Lower leg skin (tissue), 4 donors: ENCODE data around the gene ARPC4. TPM values are rescaled to one million over a fixed set of nuclear protein-coding genes. Genes with fewer than 3 reads are reported as not detected.

Experiments used
- DNase-seq, 2 donors: peaks; one replicate each; pipeline ENCODE4 v3.0.0-alpha.2; 2019; ENCODE audit warnings: low spot score in 2 of 2
- H3K4me3 ChIP-seq: fragments of 200-600 bp; sonication (generic); 2 replicates; pipeline ENCODE4 v1.5.1; 2017; ENCODE audit warnings: mild to moderate bottlenecking, low read depth; ENCODE audit not compliant: poor library complexity, severe bottlenecking
- POLR2A ChIP-seq, 2 donors: fragments of 450-650 bp; IDR thresholded peaks; one replicate each; pipeline ENCODE4 v1.6.1; 2016 to 2017; ENCODE audit warnings: antibody characterized with exemption in 2 of 2, mild to moderate bottlenecking in 1 of 2, moderate library complexity in 1 of 2
- WGBS, 2 donors: methylation state at CpG; one replicate each; pipeline ENCODE4 v1.1.5; 2018; 5-methylcytosine and 5-hydroxymethylcytosine counted together
- intact Hi-C: fragments of 100-400 bp; cut with DNase I; formaldehyde crosslinking; loops from one replicate; pipeline ENCODE4 v1.15.0; 2023; ENCODE audit warnings: low total_unique reads
- total RNA-seq, 4 donors: library from RNA; depleted of rRNA; stranded (reverse); fragments of >200 nt; gene quantifications; one replicate each; pipeline ENCODE4 v1.1.0, GENCODE V29; 2016
- TF ChIP-seq, protein P1 (sequence below), 3 donors: fragments of 450-650 bp; IDR thresholded peaks; one replicate each; pipeline ENCODE4 v1.5.1; 2016; ENCODE audit warnings: antibody characterized with exemption in 3 of 3, mild to moderate bottlenecking in 3 of 3, moderate library complexity in 2 of 3

The ARPC4 gene
- total RNA-seq, 4 donors from 2014 or later = 89.6 to 151 (median 107) TPM

DNA sequence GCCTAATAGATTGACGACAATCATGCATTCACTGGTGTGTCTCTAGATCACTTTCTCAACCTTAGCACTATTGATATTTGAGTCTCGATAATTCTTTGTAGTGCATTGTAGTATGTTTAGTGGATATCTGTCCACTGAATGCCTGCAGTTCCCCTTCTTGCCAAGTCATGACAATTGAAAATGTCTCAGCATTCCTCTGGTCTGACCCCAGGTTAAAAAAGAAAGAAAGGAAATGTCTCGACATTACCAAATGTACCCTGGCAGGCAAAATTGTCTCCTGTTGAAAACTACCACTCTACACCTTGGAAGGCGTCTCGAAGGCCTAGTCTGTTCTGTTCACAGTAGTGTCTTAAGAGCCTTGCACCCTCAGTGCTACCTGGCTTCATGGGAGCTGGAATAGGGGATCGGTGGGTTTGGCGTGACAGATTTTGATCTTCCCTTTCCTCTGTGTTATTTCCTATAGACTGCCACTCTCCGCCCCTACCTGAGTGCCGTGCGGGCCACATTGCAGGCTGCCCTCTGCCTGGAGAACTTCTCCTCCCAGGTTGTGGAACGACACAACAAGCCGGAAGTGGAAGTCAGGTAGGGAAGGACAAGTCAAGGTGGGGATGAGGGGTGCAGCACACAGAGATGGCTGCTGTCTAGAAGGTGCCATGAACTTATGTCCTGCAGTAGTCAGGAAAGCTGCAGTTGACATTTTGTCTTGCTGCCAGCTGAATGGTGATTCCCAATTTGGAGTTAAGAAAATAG is 4.5 kb downstream of the ARPC4 start:
- intact Hi-C loops = no loop called here
- DNase-seq = no peak
- H3K4me3 ChIP-seq = no peak overlapping the region
- WGBS, 2 donors = 92% methylated on average over 12 of the region's 12 CpGs
- no peak for TF ChIP-seq POLR2A (IDR thresholded peaks at IDR 0.05)
- TF ChIP-seq, protein P1, sequence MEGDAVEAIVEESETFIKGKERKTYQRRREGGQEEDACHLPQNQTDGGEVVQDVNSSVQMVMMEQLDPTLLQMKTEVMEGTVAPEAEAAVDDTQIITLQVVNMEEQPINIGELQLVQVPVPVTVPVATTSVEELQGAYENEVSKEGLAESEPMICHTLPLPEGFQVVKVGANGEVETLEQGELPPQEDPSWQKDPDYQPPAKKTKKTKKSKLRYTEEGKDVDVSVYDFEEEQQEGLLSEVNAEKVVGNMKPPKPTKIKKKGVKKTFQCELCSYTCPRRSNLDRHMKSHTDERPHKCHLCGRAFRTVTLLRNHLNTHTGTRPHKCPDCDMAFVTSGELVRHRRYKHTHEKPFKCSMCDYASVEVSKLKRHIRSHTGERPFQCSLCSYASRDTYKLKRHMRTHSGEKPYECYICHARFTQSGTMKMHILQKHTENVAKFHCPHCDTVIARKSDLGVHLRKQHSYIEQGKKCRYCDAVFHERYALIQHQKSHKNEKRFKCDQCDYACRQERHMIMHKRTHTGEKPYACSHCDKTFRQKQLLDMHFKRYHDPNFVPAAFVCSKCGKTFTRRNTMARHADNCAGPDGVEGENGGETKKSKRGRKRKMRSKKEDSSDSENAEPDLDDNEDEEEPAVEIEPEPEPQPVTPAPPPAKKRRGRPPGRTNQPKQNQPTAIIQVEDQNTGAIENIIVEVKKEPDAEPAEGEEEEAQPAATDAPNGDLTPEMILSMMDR (IDR thresholded peaks at IDR 0.05) = no peak

DNA sequence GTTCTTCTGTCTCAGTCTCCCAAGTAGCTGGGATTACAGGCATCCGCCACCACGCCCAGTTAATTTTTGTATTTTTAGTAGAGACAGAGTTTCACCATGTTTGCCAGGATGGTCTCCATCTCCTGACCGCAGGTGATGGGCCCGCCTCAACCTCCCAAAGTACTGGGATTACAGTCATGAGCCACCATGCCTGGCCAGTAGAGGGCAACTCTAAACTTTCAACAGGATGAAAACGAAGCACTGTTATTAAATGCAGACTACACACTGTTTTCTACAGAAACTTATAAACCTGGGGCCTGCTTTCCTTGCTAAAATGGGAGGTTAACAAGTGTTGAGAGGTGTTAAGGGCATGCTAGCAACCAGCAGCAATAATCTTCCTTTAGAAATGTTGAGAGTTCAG is 7.6 kb downstream of the ARPC4 start:
- 86 to 90% methylated on average over 5 of the region's 5 CpGs for WGBS, 2 donors
- no peak for TF ChIP-seq POLR2A (IDR thresholded peaks at IDR 0.05)
- TF ChIP-seq, protein P1 (IDR thresholded peaks at IDR 0.05) = no peak
- H3K4me3 ChIP-seq = no peak overlapping the region
- DNase-seq = no peak
- intact Hi-C loops = no loop called here

DNA sequence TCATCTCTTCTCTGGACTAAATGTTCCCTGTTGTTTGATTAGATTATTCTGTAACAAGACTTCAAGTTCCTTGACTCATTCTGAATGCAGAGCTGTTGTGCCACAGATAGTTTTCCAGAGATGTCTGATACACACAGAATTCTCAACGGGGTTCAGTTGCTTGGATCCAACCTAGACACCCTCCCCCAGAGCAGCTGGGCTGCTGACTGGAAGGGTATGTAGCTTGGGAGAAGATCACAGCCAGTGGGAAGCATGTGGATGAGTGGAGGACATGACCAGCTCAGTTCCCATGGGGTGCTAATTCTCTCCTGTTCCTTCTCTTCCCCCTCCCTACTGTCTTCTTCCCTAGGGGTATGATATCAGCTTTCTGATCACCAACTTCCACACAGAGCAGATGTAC is 10.6 kb downstream of the ARPC4 start:
- TF ChIP-seq, protein P1 (IDR thresholded peaks at IDR 0.05) = no peak
- no peak for TF ChIP-seq POLR2A (IDR thresholded peaks at IDR 0.05)
- no peak overlapping the region for H3K4me3 ChIP-seq
- 77 to 90% methylated on average over 1 of the region's 1 CpG for WGBS, 2 donors
- intact Hi-C loops = no loop called here
- DNase-seq = no peak

DNA sequence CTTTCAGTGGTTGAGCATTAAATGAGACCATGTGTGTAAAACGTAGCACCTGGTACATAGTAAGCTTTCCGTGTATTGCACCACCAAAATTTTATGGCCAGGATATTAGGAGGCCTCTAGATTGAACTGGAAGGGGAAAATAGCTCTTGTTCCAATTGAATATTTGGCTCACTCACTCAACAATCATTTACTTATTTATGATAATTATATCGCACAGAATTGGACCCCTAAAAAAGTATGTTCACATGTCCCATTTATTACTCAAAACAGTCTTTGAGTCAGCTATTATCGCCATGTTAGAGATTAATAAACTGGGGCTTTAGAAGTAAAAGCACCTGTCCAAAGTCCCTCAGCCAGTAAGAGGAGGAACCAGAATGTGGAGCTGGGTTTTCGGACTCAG is 12.1 kb downstream of the ARPC4 start:
- TF ChIP-seq POLR2A (IDR thresholded peaks at IDR 0.05) = no peak
- TF ChIP-seq, protein P1 (IDR thresholded peaks at IDR 0.05) = no peak
- no peak overlapping the region for H3K4me3 ChIP-seq
- no peak for DNase-seq
- intact Hi-C loops = no loop called here
- WGBS, 2 donors = 88 to 89% methylated on average over 5 of the region's 5 CpGs

DNA sequence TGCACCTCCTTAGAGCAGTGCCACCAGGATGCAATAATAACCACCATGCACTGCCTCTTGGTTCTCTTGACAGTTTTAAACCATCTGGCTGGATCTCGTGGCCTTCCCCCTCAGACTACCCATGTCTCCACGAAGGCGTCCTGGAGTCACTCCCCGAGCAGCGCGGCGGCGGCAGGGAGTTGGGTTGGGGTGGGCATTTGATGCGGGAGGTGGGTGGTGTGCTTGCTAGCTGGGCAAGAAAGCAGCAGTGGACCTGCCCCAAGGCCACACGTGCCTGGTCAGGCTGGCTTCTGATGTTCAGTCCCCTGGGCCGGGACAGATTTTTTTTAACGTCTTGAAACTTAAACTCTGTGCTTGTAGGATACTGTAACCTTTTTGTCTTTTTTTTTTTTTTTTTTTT is 13.3 kb downstream of the ARPC4 start:
- DNase-seq = no peak
- no peak overlapping the region for H3K4me3 ChIP-seq
- 84 to 91% methylated on average over 12 of the region's 12 CpGs for WGBS, 2 donors
- TF ChIP-seq POLR2A (IDR thresholded peaks at IDR 0.05) = no peak
- TF ChIP-seq, protein P1 (IDR thresholded peaks at IDR 0.05) = no peak
- intact Hi-C loops = no loop called here
